Measurements from ENCODE around the gene ARHGEF28.

Gene ARHGEF28

DNA sequence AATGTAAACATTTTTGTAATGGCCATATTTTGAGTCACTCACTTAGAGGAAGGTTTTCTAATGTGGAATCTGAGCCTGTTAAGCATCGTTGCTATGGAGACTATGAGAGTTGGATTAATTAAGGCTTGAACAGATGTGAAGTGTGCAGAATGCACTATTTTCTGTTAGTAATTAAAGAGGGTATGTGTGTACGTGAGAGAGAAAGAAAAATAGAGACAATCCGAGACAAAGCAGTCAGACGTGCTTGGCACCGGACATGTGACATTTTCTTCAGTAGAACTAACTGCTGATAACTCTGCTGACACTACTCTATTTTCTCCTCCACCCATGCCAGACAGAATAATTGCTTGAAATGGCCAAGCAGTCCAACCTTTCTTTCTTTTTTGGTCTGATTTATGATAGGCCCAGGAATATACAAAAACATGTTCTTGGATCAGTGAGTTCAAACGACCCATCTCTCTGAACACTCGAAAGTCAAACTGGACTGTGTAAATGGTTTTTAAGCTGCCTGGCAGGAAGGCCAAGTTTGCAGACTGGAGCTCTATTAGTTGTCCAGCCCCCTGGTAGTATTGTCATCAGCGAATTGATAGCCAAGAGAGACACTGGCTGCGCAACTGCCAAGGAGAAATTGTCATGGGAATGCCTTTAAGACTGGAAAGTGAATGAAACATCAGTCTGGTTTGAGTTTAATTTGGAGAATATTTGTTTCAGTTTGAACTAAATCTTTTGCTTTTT, 322.1 kb downstream of the ARHGEF28 start:
- peak; percentile 80 for DNase-seq

DNA sequence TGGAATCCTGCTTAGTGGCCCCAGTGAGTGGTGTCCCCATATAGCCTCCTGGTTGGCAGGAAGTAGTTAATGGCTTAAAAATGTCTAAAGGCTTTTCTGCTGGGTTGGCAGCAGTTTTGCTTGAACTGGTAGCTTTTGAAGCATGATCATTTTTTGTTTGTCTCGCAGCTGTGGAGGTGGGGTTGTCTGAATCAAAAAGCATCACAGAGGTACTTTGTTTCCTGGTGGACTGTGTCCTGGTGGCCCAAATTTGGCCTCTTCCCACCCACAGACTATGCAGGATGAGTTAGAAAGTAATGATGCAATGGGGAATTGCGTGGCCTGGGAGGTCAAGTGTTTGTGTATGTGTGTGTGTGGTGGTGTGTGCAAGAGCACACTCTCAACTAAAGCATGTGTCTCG, 322.7 kb downstream of the ARHGEF28 start:
- DNase-seq: no peak

DNA sequence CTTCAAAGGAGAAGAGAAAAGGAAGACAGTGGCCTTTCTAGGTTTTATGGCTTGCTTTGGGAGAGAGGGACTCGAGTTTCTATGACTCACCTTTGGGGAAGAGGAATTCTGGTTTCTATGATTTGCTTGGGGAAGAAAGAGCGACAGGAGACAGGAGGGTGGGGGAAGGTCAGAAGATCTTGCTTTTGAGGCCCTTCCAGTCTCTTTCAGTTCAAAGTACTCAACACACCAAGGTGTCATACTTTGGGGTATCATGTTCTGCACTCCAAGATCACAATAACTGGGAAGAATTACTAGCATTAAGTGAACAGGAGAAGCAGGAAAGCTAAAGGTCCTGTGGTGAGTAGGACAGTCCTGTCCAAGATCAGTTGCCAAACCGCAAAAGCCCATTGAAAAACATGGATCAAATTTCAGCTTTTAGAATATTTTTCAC, 324.5 kb downstream of the ARHGEF28 start:
- no peak for DNase-seq

DNA sequence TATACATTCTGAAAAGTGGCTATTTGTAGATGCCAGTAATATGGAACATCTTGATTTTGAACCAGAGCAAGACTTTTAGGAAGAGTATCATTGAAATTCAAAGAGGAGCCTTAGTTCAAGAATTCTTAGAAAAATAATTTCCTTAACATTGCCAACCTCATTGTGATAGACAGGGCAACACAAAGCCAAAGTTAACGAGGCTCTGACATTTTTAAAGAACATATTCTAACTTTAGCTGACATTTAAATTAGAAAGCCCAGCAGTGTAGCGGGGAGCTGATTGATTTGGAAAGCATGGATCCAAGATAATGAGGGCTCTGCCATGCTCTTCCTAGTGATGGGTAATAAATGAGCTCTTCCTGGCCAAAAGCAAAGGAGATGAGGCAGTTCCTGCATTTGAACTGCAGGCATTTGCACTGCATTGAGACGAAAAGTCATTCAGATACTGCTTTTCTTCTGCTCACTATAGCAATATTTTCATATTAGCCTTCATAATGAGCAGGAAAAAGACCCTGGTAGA, 325.0 kb downstream of the ARHGEF28 start:
- no peak for DNase-seq

DNA sequence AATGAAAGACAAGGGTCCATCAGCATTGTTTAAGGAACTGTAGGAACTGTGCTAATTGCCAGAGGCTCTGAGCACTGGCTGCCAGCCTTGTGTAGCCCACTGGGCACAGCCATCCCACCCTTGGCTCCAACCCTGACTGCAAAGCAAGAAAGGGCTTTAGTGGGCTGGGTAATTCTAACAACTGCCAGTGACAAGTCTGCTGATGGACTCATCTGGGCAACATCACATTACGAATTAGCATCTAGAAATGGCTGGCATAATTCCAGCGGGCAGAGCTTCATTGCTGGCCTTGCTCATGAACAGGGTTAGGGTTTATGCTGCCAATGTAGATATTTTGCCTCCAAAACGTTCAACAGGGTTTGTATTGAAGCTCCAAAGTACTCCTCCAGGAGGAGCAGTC, 326.9 kb downstream of the ARHGEF28 start:
- peak; percentile 27 for DNase-seq

DNA sequence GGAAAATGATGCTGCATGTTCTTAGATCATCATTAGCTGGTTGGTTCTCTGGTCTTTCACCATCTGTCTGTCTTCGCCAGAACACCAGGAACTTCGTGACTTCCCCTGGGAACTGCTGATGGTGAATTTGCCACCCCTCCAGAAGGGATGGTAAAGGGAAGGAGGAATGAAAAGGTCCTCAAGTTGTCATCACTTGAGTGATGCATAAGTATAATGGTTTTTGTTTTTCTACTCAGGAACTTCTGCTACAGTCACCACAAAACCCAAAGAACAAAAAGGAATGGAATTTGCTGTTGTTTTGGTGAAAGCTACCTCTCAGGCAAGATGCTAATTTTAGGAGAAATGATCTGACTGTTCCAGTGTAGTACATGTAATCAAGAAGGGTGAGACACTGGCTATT, 328.4 kb downstream of the ARHGEF28 start:
- peak; percentile 61 for DNase-seq

DNA sequence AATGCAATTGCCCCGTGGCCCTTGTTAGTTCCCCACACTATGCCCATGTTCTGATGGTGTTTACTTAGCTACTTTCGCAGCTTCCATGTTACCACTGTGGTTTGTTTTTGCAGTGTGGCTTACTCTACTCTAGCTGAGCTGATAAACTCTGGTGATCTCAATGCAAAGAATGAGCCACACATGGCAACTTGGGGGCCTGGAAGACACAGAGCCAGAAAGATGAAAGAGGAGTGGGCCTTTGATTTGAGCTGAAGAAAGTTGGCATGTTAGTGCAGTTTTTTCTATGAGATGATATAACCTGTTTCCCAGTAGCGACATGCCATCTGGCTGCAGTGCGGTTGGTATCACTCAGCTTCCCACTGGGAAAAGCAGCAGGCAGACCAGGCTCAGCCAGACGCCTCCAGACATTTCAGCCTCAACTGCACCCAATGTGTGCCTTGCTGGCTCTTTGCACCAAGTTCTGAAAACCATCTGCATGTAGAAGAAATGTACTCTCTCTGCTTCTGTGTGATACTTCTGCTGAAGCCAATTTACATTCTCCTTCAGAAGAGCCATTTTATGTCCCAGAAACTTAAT, 329.4 kb downstream of the ARHGEF28 start:
- DNase-seq: peak; percentile 93

DNA sequence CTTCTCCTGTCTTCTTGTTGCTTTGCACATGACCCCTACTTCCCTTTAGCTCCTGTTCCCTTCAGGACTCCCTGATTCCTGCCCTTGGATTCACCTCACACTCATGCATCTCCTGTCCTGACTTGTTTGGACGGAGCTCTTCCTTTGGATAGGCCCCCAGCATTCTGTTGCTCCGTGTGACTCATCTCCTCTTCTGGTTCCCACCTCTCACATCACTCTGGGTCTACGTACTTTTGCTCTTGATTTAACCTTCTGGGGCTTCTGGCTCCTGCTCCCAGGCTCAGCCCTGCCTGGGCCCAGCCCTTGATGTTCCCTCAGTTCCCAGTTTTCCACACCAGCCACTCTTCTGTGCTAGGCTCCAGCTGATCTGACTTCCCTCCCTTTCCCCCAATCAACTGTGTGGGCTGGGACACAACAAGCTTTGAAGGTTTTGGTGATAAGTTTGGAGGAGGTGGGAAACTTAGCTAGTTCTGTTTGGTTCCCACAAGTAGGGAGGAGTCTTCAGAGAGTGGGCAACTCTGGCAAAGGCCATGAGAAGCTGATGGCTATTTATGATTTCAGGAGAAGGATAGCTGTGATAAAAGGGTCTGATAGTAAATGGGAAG, 331.5 kb downstream of the ARHGEF28 start:
- peak; percentile 69 for DNase-seq

DNA sequence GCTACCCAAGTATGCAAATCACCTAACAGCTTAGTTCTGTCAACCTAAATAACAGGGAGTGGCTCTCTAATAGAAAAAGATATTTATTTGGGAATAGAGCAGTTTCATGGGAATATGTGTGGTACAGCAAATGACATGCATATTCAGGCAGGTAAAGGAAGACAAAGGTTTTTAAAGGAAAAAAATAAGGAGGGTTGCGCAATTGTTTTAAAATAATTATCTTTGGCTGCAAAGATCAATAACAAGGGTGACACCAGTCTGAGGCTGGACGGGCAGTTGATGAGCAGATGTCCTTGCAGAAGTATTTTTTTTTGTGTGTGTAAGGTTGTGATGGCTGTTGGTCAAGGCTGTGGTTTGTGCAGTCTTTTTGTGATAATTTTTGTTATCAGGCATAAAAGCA, 332.0 kb downstream of the ARHGEF28 start:
- DNase-seq: no peak

DNA sequence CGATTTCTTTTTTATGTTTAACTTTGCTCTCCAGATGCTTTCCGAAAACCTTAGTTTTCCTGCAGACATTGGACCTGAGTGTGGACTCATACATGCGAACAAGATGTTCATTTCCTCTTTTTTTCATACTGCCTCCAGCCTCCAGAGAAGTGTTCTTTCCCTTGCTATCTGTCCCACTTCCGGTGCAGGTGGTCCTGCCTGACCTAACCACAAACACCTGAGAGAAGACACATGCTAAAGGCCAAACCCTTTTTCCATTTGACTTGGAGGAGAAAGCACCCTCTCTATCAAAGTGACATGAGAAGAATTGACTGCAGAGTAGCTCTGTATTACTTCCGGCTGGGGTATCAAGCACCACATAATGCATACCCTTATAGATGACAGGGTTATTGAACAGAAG, 334.0 kb downstream of the ARHGEF28 start:
- no peak for DNase-seq

DNA sequence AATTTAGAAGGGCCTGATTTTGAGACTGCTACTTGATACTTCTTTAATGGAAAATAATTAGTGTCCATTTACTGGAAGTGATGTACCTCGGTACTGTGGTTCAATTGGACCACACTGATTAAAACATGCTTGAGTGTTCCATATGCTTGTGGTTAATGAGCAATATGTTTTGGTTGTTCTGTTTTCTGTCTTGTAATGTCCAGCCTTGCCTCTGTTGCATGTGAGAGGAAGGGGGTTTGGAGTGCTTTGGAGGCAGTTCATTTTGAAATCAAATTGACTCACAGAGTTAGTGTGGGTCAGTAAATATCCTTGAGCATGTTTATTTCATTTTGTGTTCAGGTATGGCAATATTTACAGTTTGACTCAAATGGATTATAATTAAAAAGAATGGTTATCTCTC, 334.4 kb downstream of the ARHGEF28 start:
- DNase-seq: no peak

DNA sequence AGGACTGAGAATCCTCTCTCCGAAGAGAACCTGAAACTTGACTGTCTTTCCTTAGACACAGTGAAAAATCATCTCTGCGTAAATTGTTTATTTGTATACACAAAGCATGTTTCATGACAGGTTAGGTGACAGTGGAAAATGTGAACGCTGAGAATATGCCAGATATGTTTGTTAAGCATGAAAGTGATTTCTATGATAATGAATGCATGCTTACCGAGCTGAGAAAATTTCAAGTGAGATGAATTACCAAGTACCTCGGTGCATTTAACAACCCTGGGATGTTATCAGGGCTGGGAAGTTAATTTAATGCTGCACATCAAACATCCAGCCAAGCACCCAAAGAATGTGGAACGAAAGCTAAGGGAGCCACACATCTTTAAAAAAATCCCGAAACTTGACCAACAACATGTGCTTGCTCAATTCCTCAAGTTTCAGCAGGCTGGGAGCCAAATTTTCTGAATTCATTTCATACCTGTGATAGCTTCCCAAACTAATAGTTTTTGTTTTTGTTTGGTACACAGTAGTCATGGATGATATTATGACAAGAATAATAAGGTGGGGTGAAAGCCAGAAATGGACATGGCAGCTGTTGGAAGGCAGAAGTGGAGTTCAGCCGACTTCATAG, 336.9 kb downstream of the ARHGEF28 start:
- DNase-seq: no peak

DNA sequence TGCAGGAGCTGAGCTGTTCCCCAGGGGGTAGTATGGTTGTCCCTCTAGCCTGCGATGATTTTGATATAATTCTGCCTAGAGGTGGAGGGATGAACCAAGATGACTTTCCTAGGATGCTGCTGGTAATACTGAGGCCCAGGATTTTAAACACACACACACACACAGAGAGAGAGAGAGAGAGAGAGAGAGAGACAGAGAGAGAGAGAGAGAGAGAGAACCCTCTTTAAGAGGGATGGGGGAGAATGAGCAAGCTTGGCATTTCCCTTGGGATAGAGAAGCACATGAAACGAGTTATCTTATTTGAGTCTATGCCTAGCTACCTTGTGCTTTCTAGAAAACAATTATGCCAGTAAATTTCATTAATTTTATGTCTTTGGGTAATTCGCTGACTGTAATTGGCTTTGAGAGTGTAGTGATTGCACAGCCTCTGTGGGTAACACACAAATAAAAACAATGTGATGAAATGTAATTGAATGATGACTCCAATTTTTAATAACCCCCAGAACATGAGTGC, 338.4 kb downstream of the ARHGEF28 start:
- DNase-seq: no peak

DNA sequence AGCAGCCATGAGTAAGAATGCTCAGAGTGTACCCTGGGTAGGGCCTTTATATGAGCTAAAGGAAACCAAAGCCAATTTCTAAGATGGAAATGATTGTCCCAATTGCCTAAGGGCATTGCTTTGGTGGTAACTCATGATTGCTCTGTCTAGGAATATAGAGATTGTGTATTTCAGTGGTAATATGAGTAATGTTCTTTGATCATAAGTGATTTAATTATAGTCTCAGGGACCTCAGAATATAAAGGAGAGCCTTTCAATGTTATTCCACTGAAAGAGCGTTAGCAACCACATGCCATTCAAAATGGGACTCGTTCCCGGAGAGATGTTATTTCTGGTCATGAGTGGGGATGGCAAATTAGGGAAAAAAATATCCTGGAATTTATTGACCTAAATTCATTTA, 340.5 kb downstream of the ARHGEF28 start:
- DNase-seq: no peak

DNA sequence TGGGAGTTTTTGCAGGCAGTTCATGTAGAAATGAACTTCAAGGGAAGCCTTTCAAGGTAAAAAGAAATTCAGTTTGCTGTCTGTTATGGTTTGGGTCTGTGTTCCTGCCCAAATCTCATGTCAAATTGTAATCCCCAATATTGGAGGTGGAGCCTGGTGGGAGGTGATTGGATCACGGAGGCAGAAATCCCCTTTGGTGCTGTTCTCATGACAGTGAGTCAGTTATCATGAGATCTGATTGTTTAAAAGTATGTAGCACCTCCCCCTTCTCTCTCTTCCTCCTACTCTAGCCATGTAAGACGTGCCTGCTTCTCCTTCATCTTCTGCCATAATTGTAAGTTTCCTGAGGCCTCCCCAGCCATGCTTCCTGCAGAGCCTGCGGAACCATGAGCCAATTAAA, 341.4 kb downstream of the ARHGEF28 start:
- DNase-seq: no peak

DNA sequence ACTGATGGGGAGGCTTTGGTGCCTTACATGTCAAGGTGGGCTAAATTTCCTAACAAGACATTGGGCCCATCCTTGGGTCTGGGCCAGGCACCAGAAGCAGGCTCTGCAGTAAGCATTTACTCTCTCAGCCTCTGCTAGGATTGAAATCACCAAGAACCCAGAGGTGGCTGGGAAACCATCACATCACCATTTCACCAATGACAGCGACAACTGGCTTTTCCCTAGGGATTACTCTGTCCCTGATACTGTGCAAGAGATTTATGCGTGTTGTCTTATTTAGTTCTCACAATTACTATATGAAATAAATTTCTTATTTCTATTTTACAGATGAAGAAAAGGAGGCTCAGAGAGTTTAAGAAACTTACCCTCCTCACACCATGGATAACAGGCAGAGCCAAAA, 342.2 kb downstream of the ARHGEF28 start:
- no peak for DNase-seq

DNA sequence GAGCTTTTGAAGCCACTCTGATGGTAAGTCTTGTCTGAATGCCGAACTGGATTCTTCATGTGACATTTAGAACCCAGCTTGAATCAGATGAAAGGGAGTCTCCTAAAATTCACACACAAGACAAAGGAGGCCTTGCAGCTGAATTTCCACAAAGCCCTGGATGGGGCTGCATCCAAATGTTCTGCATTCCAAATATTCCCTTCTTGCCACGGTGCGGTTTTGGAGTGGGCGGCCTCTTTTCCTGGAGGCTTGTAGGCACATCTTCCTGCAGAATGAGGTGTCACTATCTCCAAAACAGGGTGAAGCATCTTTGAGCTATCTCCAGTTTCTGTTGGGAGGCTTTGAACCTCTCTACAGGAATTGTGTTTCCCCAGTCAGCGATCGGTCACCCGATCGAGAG, 342.7 kb downstream of the ARHGEF28 start:
- DNase-seq: no peak

DNA sequence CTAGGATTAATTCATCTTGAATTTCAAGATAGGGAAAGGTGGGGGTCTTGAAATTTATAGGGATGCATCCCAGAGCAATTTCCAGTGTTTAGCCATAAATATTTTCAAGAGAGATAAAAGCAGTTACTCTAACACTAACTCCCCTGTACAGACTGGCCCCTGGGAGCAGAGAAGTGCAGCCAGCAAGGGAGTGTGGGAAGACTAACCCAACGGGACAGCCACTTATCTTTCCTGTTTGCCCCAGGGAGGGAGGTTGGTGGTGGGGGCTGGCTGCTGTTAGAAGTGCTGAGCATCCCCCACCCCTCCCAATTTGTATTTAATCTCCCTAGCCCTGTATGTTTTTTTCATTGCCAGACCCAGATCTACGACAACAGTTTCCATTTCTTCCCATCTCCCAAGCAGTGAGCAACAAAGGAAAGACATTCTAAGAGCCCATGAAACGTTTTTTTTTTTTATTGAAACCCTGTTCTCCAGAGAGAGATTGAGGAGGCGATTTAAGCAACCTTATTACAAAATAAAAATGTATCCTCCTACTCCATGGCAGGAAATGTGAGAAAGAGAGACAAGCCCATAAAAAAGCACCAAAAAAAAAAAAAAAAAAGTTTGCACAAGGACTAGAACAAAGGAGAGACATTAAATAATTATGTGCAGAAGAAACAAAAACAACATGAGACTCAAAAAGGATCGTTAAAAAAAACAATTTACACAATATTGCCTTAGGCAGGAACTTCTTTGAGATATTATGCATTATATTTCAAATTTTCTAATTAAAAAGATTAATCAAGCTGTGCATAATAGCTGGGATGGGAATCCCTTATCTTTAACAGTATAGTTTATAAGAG, 343.4 kb downstream of the ARHGEF28 start:
- DNase-seq: no peak

DNA sequence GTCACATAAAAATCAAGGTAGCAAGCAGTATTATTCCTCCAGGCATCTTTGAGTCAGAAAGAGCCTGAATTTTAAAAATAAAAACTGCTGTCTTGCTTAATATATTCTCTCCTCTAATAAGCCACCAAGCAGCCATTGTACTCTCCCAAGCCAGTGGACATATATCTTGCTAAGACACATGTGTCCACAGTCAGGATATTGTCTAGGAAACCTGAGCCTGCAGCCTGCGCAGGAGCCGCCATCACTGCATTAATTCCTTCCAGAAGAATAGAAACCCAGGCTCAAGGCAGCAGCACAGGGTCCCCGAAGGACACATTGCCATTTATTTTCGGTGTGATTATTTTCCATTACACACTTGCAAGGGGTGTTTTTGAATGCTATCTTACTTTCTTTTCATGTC, 345.3 kb downstream of the ARHGEF28 start:
- DNase-seq: no peak

DNA sequence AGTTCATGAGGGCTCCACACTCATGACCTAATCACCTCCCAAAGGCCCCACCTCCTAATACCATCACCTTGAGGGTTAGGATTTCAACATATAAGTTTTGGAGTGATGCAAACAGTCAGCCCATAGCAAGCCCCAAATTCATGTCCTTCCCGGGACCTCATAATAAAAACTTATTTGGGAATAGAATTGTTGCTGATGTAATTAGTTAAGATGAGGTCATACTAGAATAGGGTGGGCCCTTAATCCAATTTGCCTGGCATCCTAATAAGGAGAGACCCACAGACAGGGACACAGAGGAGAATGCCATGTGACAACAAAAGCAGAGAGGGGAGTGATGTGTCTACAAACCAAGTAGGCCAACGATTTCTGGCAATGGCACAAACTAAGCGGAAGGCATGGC, 347.1 kb downstream of the ARHGEF28 start:
- no peak for DNase-seq

DNA sequence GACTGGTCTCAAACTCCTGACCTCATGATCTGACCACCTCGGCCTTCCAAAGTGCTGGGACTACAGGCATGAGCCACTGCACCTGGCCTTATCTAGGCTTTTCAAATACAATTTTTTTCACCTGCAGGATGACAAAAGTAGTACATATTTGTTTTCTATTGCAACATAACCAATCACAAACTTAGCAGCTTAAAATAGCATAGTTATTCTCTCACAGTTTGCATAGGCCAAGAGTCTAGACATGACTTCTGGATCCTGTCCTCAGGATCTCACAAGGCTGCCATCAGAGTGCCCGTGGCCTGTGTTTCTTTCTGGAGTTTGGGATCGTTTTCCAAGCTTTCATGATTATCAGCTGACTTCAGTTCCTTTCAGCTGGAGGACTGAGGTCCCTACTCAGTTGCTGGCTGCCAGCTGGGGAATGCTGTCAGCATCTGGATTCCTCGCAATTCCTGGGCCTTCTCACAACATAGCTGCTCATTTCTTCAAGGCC, 348.9 kb downstream of the ARHGEF28 start:
- DNase-seq: no peak

DNA sequence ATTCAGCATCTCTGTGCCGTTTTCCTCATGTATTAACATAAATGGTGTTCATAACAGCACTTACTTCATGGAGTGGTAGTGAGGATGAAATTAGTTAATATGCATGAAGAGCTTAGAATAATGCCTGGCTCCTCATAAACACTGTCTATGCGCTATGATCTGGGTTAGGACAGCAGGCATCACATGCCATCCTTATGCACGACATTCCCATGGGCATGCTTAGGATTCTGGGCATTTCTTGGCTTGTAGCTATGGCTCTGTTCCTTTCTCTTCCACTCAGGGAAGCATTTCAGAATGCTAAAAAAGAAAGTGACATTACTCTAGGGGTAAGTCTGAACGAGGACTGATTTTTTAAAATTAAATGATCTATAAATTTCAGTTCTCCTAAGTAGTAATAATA, 349.8 kb downstream of the ARHGEF28 start:
- DNase-seq: no peak

DNA sequence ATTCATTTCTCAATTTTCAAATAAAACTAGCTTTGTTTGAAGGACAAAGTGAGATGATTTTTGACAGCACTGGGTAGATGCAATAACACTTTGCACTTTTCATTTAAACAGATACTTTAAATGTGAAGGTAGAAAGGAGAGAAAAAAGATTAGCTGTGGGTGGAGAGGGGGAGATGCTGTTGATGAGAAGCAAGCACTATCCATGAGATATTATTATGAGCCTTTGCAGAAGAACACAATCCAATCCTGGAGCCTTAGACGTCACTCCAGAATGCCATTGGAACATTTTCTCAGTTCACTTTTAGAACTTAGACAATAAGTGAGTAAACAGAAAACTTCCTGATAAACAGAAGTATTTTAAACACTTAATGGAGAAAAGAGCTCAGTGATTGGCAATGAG, 351.1 kb downstream of the ARHGEF28 start:
- DNase-seq: no peak

Measured in DMS 273 treated with DMSO at 0.1 percent for 48 hours (cell line).